ENCODE data around the gene PLEKHA6.

PLEKHA6 gene

GRCh38 chr1:204250428-204251030 is 109.2 kb downstream of the PLEKHA6 start:
- no peak for DNase-seq (ENCODE audit: low spot score)
- in situ Hi-C loops (cut with MboI; ENCODE audit: low sequenced_read_pairs, unreplicated experiment) = no loop called here
- TF ChIP-seq CTCF (IDR thresholded peaks at IDR 0.05; ENCODE audit: borderline replicate concordance, control extremely low read depth, extremely low read depth, insufficient read depth, missing control alignments) = no peak

GRCh38 chr1:204249736-204250427 is 109.8 kb downstream of the PLEKHA6 start:
- no peak for TF ChIP-seq CTCF (IDR thresholded peaks at IDR 0.05; ENCODE audit: borderline replicate concordance, control extremely low read depth, extremely low read depth, insufficient read depth, missing control alignments)
- in situ Hi-C loops (cut with MboI; ENCODE audit: low sequenced_read_pairs, unreplicated experiment) = no loop called here

GRCh38 chr1:204248954-204249353 is 110.8 kb downstream of the PLEKHA6 start:
- no peak for DNase-seq (ENCODE audit: low spot score)
- in situ Hi-C loops (cut with MboI; ENCODE audit: low sequenced_read_pairs, unreplicated experiment) = no loop called here
- no peak for TF ChIP-seq CTCF (IDR thresholded peaks at IDR 0.05; ENCODE audit: borderline replicate concordance, control extremely low read depth, extremely low read depth, insufficient read depth, missing control alignments)

More at GRCh38 chr1:204249736-204250427, 109.8 kb downstream of the PLEKHA6 start:
- no peak for DNase-seq (ENCODE audit: low spot score)

GRCh38 chr1:204246876-204247275 is 112.9 kb downstream of the PLEKHA6 start:
- in situ Hi-C loops (cut with MboI; ENCODE audit: low sequenced_read_pairs, unreplicated experiment) = no loop called here
- no peak for DNase-seq (ENCODE audit: low spot score)
- TF ChIP-seq CTCF (IDR thresholded peaks at IDR 0.05; ENCODE audit: borderline replicate concordance, control extremely low read depth, extremely low read depth, insufficient read depth, missing control alignments) = no peak

- in situ Hi-C loops (cut with MboI; ENCODE audit: low sequenced_read_pairs, unreplicated experiment) = no loop called here
- no peak for TF ChIP-seq CTCF (IDR thresholded peaks at IDR 0.05; ENCODE audit: borderline replicate concordance, control extremely low read depth, extremely low read depth, insufficient read depth, missing control alignments)
- no peak for DNase-seq (ENCODE audit: low spot score)
Observed at GRCh38 chr1:204242920-204243319, 116.8 kb downstream of the PLEKHA6 start.

- DNase-seq (ENCODE audit: low spot score) = no peak
- in situ Hi-C loops (cut with MboI; ENCODE audit: low sequenced_read_pairs, unreplicated experiment) = no loop called here
- TF ChIP-seq CTCF (IDR thresholded peaks at IDR 0.05; ENCODE audit: borderline replicate concordance, control extremely low read depth, extremely low read depth, insufficient read depth, missing control alignments) = no peak
Observed at GRCh38 chr1:204241914-204242313, 117.8 kb downstream of the PLEKHA6 start.
